H9 (cell line): Measurements from ENCODE around the gene KCTD16. TPM values are rescaled to one million over a fixed set of nuclear protein-coding genes. Genes with fewer than 3 reads are reported as not detected.

Experiments
- DNase-seq: peaks from one replicate; pipeline ENCODE4 v3.0.0-alpha.2; 2017
- H2AFZ ChIP-seq: one replicate; pipeline ENCODE4 v1.6.1; 2013; ENCODE audit warnings: mild to moderate bottlenecking, low read length, control low read depth, moderate library complexity
- H2AK5ac ChIP-seq: 2 replicates; pipeline ENCODE4 v1.6.1; 2013; ENCODE audit warnings: low read length, control low read depth, mixed read lengths; ENCODE audit not compliant: insufficient read length
- H2BK120ac ChIP-seq: one replicate; pipeline ENCODE4 v1.6.1; 2013; ENCODE audit warnings: low read depth, mild to moderate bottlenecking, low read length, control low read depth, inconsistent platforms; ENCODE audit not compliant: poor library complexity, severe bottlenecking
- H2BK12ac ChIP-seq: 2 replicates; pipeline ENCODE4 v1.6.1; 2013; ENCODE audit warnings: low read length, control low read depth, mixed read lengths, low read depth; ENCODE audit not compliant: insufficient read length
- H2BK15ac ChIP-seq: 2 replicates; pipeline ENCODE4 v1.6.1; 2013; ENCODE audit warnings: low read depth, low read length, control low read depth
- H2BK20ac ChIP-seq: one replicate; pipeline ENCODE4 v1.6.1; 2013; ENCODE audit warnings: low read depth, mild to moderate bottlenecking, low read length, control low read depth, inconsistent platforms; ENCODE audit not compliant: poor library complexity, severe bottlenecking
- H2BK5ac ChIP-seq: 2 replicates; pipeline ENCODE4 v1.6.1; 2013; ENCODE audit warnings: low read length, control low read depth, mixed read lengths; ENCODE audit not compliant: insufficient read length
- H3K14ac ChIP-seq: 2 replicates; pipeline ENCODE4 v1.6.1; 2013; ENCODE audit warnings: low read length, control low read depth; ENCODE audit not compliant: insufficient read depth
- H3K18ac ChIP-seq: 2 replicates; pipeline ENCODE4 v1.6.1; 2013; ENCODE audit warnings: low read depth, mild to moderate bottlenecking, mixed read lengths, low read length, control low read depth; ENCODE audit not compliant: insufficient read length
- H3K23ac ChIP-seq: 2 replicates; pipeline ENCODE4 v1.6.1; 2013; ENCODE audit warnings: low read length, control low read depth, mixed read lengths, low read depth; ENCODE audit not compliant: insufficient read length
- H3K23me2 ChIP-seq: 2 replicates; pipeline ENCODE4 v1.6.1; 2013; ENCODE audit warnings: low read depth, mild to moderate bottlenecking, mixed read lengths, low read length, control low read depth; ENCODE audit not compliant: insufficient read length, poor library complexity, severe bottlenecking
- H3K27ac ChIP-seq: 2 replicates; pipeline ENCODE4 v1.5.1; 2013; ENCODE audit warnings: low read length, control low read depth, mixed read lengths, low read depth; ENCODE audit not compliant: insufficient read length
- H3K27me3 ChIP-seq: 2 replicates; pipeline ENCODE4 v1.6.1; 2013; ENCODE audit warnings: low read length, control low read depth, inconsistent platforms; ENCODE audit not compliant: insufficient read depth
- H3K4ac ChIP-seq: 2 replicates; pipeline ENCODE4 v1.6.1; 2013; ENCODE audit warnings: low read depth, mild to moderate bottlenecking, control low read depth, inconsistent platforms, low read length, moderate library complexity
- H3K4me1 ChIP-seq: 2 replicates; pipeline ENCODE4 v1.6.1; 2013; ENCODE audit warnings: low read length, control low read depth, inconsistent platforms; ENCODE audit not compliant: insufficient read depth
- H3K4me2 ChIP-seq: 2 replicates; pipeline ENCODE4 v1.6.1; 2013; ENCODE audit warnings: low read length, control low read depth, mixed read lengths; ENCODE audit not compliant: insufficient read length, insufficient read depth
- H3K56ac ChIP-seq: 2 replicates; pipeline ENCODE4 v1.6.1; 2013; ENCODE audit warnings: low read depth, mild to moderate bottlenecking, mixed read lengths, low read length, control low read depth; ENCODE audit not compliant: insufficient read length
- H3K79me1 ChIP-seq: 2 replicates; pipeline ENCODE4 v1.6.1; 2013; ENCODE audit warnings: low read depth, mild to moderate bottlenecking, moderate library complexity, low read length, control low read depth, inconsistent platforms; ENCODE audit not compliant: insufficient read depth, poor library complexity, severe bottlenecking
- H3K79me2 ChIP-seq: 2 replicates; pipeline ENCODE4 v1.6.1; 2013; ENCODE audit warnings: low read length, control low read depth, inconsistent platforms; ENCODE audit not compliant: insufficient read depth
- H3K9ac ChIP-seq: 2 replicates; pipeline ENCODE4 v1.6.1; 2013; ENCODE audit warnings: low read length, control low read depth, mixed read lengths; ENCODE audit not compliant: insufficient read length; ENCODE audit errors: extremely low read depth
- H3K9me3 ChIP-seq: one replicate; pipeline ENCODE4 v1.6.1; 2013; ENCODE audit warnings: low read depth, low read length, inconsistent platforms; ENCODE audit not compliant: control insufficient read depth
- H3T11ph ChIP-seq: one replicate; pipeline ENCODE4 v1.6.1; 2013; ENCODE audit warnings: mild to moderate bottlenecking, low read length, control low read depth, inconsistent platforms
- H4K20me1 ChIP-seq: one replicate; pipeline ENCODE4 v1.6.1; 2013; ENCODE audit not compliant: control insufficient read depth, insufficient read length, insufficient read depth
- H4K5ac ChIP-seq: 2 replicates; pipeline ENCODE4 v1.6.1; 2013; ENCODE audit warnings: low read depth, mild to moderate bottlenecking, mixed read lengths, low read length, control low read depth; ENCODE audit not compliant: insufficient read length
- H4K8ac ChIP-seq: replicated peaks from 2 replicates; pipeline ENCODE4 v1.6.1; 2013; ENCODE audit warnings: low read length, control low read depth, mixed read lengths, low read depth; ENCODE audit not compliant: insufficient read length
- H4K91ac ChIP-seq: 2 replicates; pipeline ENCODE4 v1.6.1; 2013; ENCODE audit warnings: low read depth, mild to moderate bottlenecking, moderate library complexity, mixed read lengths, low read length, control low read depth; ENCODE audit not compliant: insufficient read length
- H3K27ac Mint-ChIP-seq, 3 experiments: 2 replicates in 2 of 3; 3 replicates in 1 of 3; pipeline ENCODE4 v1.8.0; 2020 to 2021; ENCODE audit warnings: mixed read lengths in 3 of 3, mild to moderate bottlenecking in 1 of 3, moderate library complexity in 1 of 3
- H3K27me3 Mint-ChIP-seq: 2 replicates; pipeline ENCODE4 v1.8.0; 2021; ENCODE audit warnings: low read depth, mild to moderate bottlenecking, moderate library complexity, mixed read lengths
- H3K36me3 Mint-ChIP-seq, 3 experiments: 2 replicates in 2 of 3; 3 replicates in 1 of 3; pipeline ENCODE4 v1.8.0; 2020 to 2021; ENCODE audit warnings: low read depth in 3 of 3, mixed read lengths in 3 of 3; ENCODE audit not compliant: insufficient read depth in 1 of 3
- H3K4me1 Mint-ChIP-seq, 2 experiments: 2 replicates each; pipeline ENCODE4 v1.8.0; 2020; ENCODE audit warnings: mixed read lengths in 2 of 2
- H3K4me3 Mint-ChIP-seq, 2 experiments: 2 replicates in 1 of 2; 3 replicates in 1 of 2; pipeline ENCODE4 v1.8.0; 2020 to 2021; ENCODE audit warnings: mild to moderate bottlenecking in 2 of 2, mixed read lengths in 2 of 2, moderate library complexity in 1 of 2
- H3K9me3 Mint-ChIP-seq, 2 experiments: 2 replicates in 1 of 2; 3 replicates in 1 of 2; pipeline ENCODE4 v1.8.0; 2020; ENCODE audit warnings: mild to moderate bottlenecking in 2 of 2, mixed read lengths in 2 of 2, moderate library complexity in 1 of 2
- CTCF ChIP-seq: fragments of 200-600 bp; sonication (generic); conservative IDR thresholded peaks from 3 replicates; pipeline ENCODE4 v1.8.0; 2021; ENCODE audit warnings: antibody characterized with exemption, mild to moderate bottlenecking
- WGBS: extraction: QIAGEN DNeasy Blood & Tissue Kit; methylation state at CpG from one replicate; pipeline ENCODE4 v1.1.7; 2013; ENCODE audit warnings: missing lambda C conversion rate, low lambda C conversion rate, mixed read lengths; ENCODE audit not compliant: insufficient read length; ENCODE audit errors: extremely low coverage; 5-methylcytosine and 5-hydroxymethylcytosine counted together
- total RNA-seq: library from RNA; stranded (reverse); gene quantifications from 2 replicates; pipeline ENCODE4 v1.2.1, GENCODE V29; 2021

The KCTD16 gene
- total RNA-seq, 1 experiment from 2014 or later = 0.09 TPM

DNA sequence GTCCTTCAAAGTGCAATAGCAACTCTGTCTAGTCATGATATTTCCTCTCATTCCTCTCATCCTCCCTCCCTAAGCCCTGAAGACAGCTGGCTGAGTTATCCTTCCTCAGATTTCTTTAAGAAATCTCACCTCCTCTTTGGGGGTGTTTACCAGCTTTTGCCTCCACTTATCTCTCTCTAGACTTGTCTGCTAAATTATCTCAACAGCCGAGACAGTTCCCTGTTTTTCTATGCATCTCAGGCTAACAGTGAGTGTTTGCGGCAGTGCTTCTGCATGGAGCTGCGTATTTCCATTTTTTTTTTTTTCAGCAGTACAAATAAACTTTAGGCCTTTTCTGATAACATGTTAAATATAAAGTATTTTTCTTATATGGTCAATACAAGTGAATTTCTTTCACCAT lies 20.9 kb downstream of the KCTD16 start:
- no peak overlapping the region for H3K4me2 ChIP-seq
- H3K4me3 Mint-ChIP-seq = no peak overlapping the region
- WGBS = no CpG with 5 or more reads among the region's 3 CpGs

More for the DNA sequence above, 20.9 kb downstream of the KCTD16 start:
- no peaks in the 10 kb centered on the region for H3K79me2 ChIP-seq
- no peak overlapping the region for H3K4ac ChIP-seq
- H3K79me1 ChIP-seq = no peaks in the 10 kb centered on the region
- Mint-ChIP-seq H3K36me3 (no peaks in the 10 kb centered on the region), H3K4me1 (no peaks in the 10 kb centered on the region), H3K27ac (no peak overlapping the region), H3K9me3 (no peaks in the 10 kb centered on the region), H3K27me3 (peaks cover 2% of the 10 kb centered on the region)
- H2BK120ac ChIP-seq = no peak overlapping the region
- no peaks in the 10 kb centered on the region for H3K9me3 ChIP-seq
- no peak overlapping the region for H4K91ac ChIP-seq
- H3K14ac ChIP-seq = no peak overlapping the region
- no peak overlapping the region for H2AFZ ChIP-seq
- no peak overlapping the region for H3K9ac ChIP-seq
- H3K27ac ChIP-seq = no peak overlapping the region
- H3K18ac ChIP-seq = no peak overlapping the region
- no peak overlapping the region for H2BK20ac ChIP-seq
- H3K23ac ChIP-seq = no peak overlapping the region
- no peak for TF ChIP-seq CTCF
- DNase-seq = no peak
- no peaks in the 10 kb centered on the region for H3K27me3 ChIP-seq
- no peak overlapping the region for H2AK5ac ChIP-seq
- no peaks in the 10 kb centered on the region for H4K20me1 ChIP-seq
- H3K56ac ChIP-seq = no peak overlapping the region
- no peaks in the 10 kb centered on the region for H3K4me1 ChIP-seq
- no peak overlapping the region for H2BK12ac ChIP-seq
- no peak overlapping the region for H2BK15ac ChIP-seq
- H3K23me2 ChIP-seq = no peaks in the 10 kb centered on the region
- no peak overlapping the region for H4K5ac ChIP-seq
- no peak overlapping the region for H3T11ph ChIP-seq
- H2BK5ac ChIP-seq = no peak overlapping the region
- no peak overlapping the region for H4K8ac ChIP-seq
